SK-N-SH treated with all-trans-retinoic acid at 6 μM for 48 hours (cell line): Measurements from ENCODE around the gene IL1RN.

Experiments used
- ATAC-seq: fragments of 200-7000 bp; cut with Tn5 transposase; 3 replicates; pipeline ENCODE4 v1.9.1; 2020; ENCODE audit warnings: mild to moderate bottlenecking, moderate library complexity
- ARNTL ChIP-seq: fragments of 450-650 bp; formaldehyde crosslinking; IDR thresholded peaks from 2 replicates; pipeline ENCODE4 v1.5.0; 2020; ENCODE audit warnings: low read depth, mild to moderate bottlenecking, moderate library complexity, borderline replicate concordance
- BACH2 ChIP-seq: fragments of 250-450 bp; sonication (Bioruptor Pico); IDR thresholded peaks from 2 replicates; pipeline ENCODE4 v1.9.0; 2021; ENCODE audit warnings: mild to moderate bottlenecking, borderline replicate concordance
- CREB5 ChIP-seq: fragments of 250-450 bp; sonication (Bioruptor Pico); IDR thresholded peaks from 2 replicates; pipeline ENCODE4 v1.5.1; 2020; ENCODE audit warnings: low read depth, mild to moderate bottlenecking, moderate library complexity
- CSDC2 ChIP-seq: fragments of 250-450 bp; sonication (Bioruptor Pico); IDR thresholded peaks from 2 replicates; pipeline ENCODE4 v1.5.0; 2020; ENCODE audit warnings: mild to moderate bottlenecking, moderate library complexity
- ESRRG ChIP-seq: fragments of 250-450 bp; sonication (Bioruptor Pico); IDR thresholded peaks from 2 replicates; pipeline ENCODE4 v1.6.1; 2021; ENCODE audit warnings: mild to moderate bottlenecking
- GLIS3 ChIP-seq: fragments of 250-450 bp; sonication (Bioruptor Pico); IDR thresholded peaks from 2 replicates; pipeline ENCODE4 v1.5.0; 2020; ENCODE audit warnings: mild to moderate bottlenecking, moderate library complexity
- ISL1 ChIP-seq: fragments of 250-450 bp; sonication (Bioruptor Pico); IDR thresholded peaks from 2 replicates; pipeline ENCODE4 v2.1.2; 2022; ENCODE audit warnings: mild to moderate bottlenecking, moderate library complexity
- OSR1 ChIP-seq: fragments of 250-450 bp; sonication (Bioruptor Pico); IDR thresholded peaks from 2 replicates; pipeline ENCODE4 v1.8.0; 2022; ENCODE audit warnings: moderate library complexity, mild to moderate bottlenecking, inconsistent platforms
- PATZ1 ChIP-seq: fragments of 250-450 bp; sonication (Bioruptor Pico); IDR thresholded peaks from 2 replicates; pipeline ENCODE4 v1.8.0; 2020; ENCODE audit warnings: mild to moderate bottlenecking, moderate library complexity, borderline replicate concordance
- POU6F1 ChIP-seq: fragments of 250-450 bp; sonication (Bioruptor Pico); IDR thresholded peaks from 2 replicates; pipeline ENCODE4 v1.8.0; 2021; ENCODE audit warnings: low read depth, mild to moderate bottlenecking, moderate library complexity, borderline replicate concordance
- PPARA ChIP-seq: fragments of 250-450 bp; sonication (Bioruptor Pico); IDR thresholded peaks from 2 replicates; pipeline ENCODE4 v1.5.0; 2020; ENCODE audit warnings: mild to moderate bottlenecking, borderline replicate concordance
- RARB ChIP-seq: fragments of 250-450 bp; sonication (Bioruptor Pico); IDR thresholded peaks from 2 replicates; pipeline ENCODE4 v1.8.0; 2021; ENCODE audit warnings: mild to moderate bottlenecking, moderate library complexity
- SNAI2 ChIP-seq: fragments of 250-450 bp; sonication (Bioruptor Pico); IDR thresholded peaks from 2 replicates; pipeline ENCODE4 v1.5.0; 2020; ENCODE audit warnings: mild to moderate bottlenecking, moderate library complexity
- TOX ChIP-seq: fragments of 250-450 bp; sonication (Bioruptor Pico); IDR thresholded peaks from 2 replicates; pipeline ENCODE4 v1.8.0; 2021; ENCODE audit warnings: mild to moderate bottlenecking, moderate library complexity, borderline replicate concordance
- TSHZ2 ChIP-seq: fragments of 250-450 bp; sonication (Bioruptor Pico); IDR thresholded peaks from 2 replicates; pipeline ENCODE4 v1.5.0; 2020; ENCODE audit warnings: mild to moderate bottlenecking, moderate library complexity
- ZC3H10 ChIP-seq: fragments of 250-450 bp; sonication (Bioruptor Pico); IDR thresholded peaks from 2 replicates; pipeline ENCODE4 v1.5.1; 2021; ENCODE audit warnings: mild to moderate bottlenecking, moderate library complexity
- ZFP3 ChIP-seq: fragments of 250-450 bp; sonication (Bioruptor Pico); IDR thresholded peaks from 2 replicates; pipeline ENCODE4 v1.5.0; 2020; ENCODE audit warnings: mild to moderate bottlenecking, moderate library complexity
- ZFP30 ChIP-seq: fragments of 450-650 bp; formaldehyde crosslinking; IDR thresholded peaks from 2 replicates; pipeline ENCODE4 v1.5.0; 2022; ENCODE audit warnings: mild to moderate bottlenecking, moderate library complexity
- ZNF565 ChIP-seq: fragments of 450-650 bp; formaldehyde crosslinking; conservative IDR thresholded peaks from 2 replicates; pipeline ENCODE4 v1.5.0; 2020; ENCODE audit warnings: low read depth, mild to moderate bottlenecking, moderate library complexity
- ZNF70 ChIP-seq: fragments of 450-650 bp; formaldehyde crosslinking; IDR thresholded peaks from 2 replicates; pipeline ENCODE4 v1.5.0; 2020; ENCODE audit warnings: mild to moderate bottlenecking, moderate library complexity
- ZNF8 ChIP-seq: fragments of 450-650 bp; formaldehyde crosslinking; IDR thresholded peaks from 2 replicates; pipeline ENCODE4 v1.5.0; 2020; ENCODE audit warnings: mild to moderate bottlenecking, moderate library complexity

Gene IL1RN

GRCh38 chr2:113105047-113105785, 22.2 kb upstream of the IL1RN start:
- no peak for TF ChIP-seq ZFP3 (CRISPR knock-in tag)
- no peak for TF ChIP-seq BACH2 (CRISPR knock-in tag)
- TF ChIP-seq PATZ1 (CRISPR knock-in tag), result no peak
- no peak for TF ChIP-seq TOX (CRISPR knock-in tag)
- TF ChIP-seq ZNF565 (CRISPR knock-in tag), result no peak
- TF ChIP-seq ARNTL (CRISPR knock-in tag), result no peak
- no peak for TF ChIP-seq GLIS3 (CRISPR knock-in tag)
- TF ChIP-seq, all 23 proteins: peak for 0
- ATAC-seq, result no peak

GRCh38 chr2:113111121-113111520, 16.3 kb upstream of the IL1RN start:
- no peak for ATAC-seq
- TF ChIP-seq RARB (CRISPR knock-in tag) (no peak), ZNF565 (CRISPR knock-in tag) (no peak), ESRRG (no peak), ZNF8 (CRISPR knock-in tag) (no peak), ZC3H10 (no peak)

- no peak for ATAC-seq
- TF ChIP-seq ESRRG (no peak), GLIS3 (CRISPR knock-in tag) (no peak), CREB5 (CRISPR knock-in tag) (no peak), OSR1 (CRISPR knock-in tag) (no peak), SNAI2 (CRISPR knock-in tag) (no peak), PATZ1 (CRISPR knock-in tag) (no peak), ZFP30 (CRISPR knock-in tag) (no peak), PPARA (CRISPR knock-in tag) (no peak), ZC3H10 (no peak), ZFP3 (CRISPR knock-in tag) (no peak), TSHZ2 (CRISPR knock-in tag) (no peak), ZNF8 (CRISPR knock-in tag) (no peak), BACH2 (CRISPR knock-in tag) (no peak), ZNF70 (CRISPR knock-in tag) (no peak), ISL1 (CRISPR knock-in tag) (no peak), ARNTL (CRISPR knock-in tag) (no peak)
Observed at GRCh38 chr2:113111823-113112287, 15.5 kb upstream of the IL1RN start.

GRCh38 chr2:113112441-113112840, 15.0 kb upstream of the IL1RN start:
- ATAC-seq, result no peak
- TF ChIP-seq ESRRG, result no peak
- TF ChIP-seq ZFP3 (CRISPR knock-in tag), result no peak
- no peak for TF ChIP-seq PPARA (CRISPR knock-in tag)
- no peak for TF ChIP-seq TSHZ2 (CRISPR knock-in tag)
- no peak for TF ChIP-seq ISL1 (CRISPR knock-in tag)
- no peak for TF ChIP-seq ARNTL (CRISPR knock-in tag)
- no peak for TF ChIP-seq TOX (CRISPR knock-in tag)
- no peak for TF ChIP-seq POU6F1 (CRISPR knock-in tag)
- no peak for TF ChIP-seq RARB (CRISPR knock-in tag)
- no peak for TF ChIP-seq CSDC2 (CRISPR knock-in tag)
- no peak for TF ChIP-seq ZC3H10
- no peak for TF ChIP-seq ZFP30 (CRISPR knock-in tag)
